Measurements from ENCODE around the gene GLCCI1.

- no peak for TF ChIP-seq NFYB (IDR thresholded peaks at IDR 0.05; ENCODE audit: insufficient read depth, low read depth, low read length)
- TF ChIP-seq CTCF (IDR thresholded peaks at IDR 0.05 in 2 of 3, conservative IDR thresholded peaks at IDR 0.05 in 1 of 3; ENCODE audit: control insufficient read depth in 2 of 3, extremely low read depth in 1 of 3, insufficient read depth in 1 of 3, low read depth in 3 of 3, low read length in 3 of 3), result no peak
- no peak for TF ChIP-seq POLR2AphosphoS2 (IDR thresholded peaks at IDR 0.05; ENCODE audit: low read depth, low read length)
- no peak for TF ChIP-seq PML (IDR thresholded peaks at IDR 0.05; ENCODE audit: low read length)
- TF ChIP-seq SREBF1 (IDR thresholded peaks at IDR 0.05; ENCODE audit: low read length), result no peak
- TF ChIP-seq POLR2A (IDR thresholded peaks at IDR 0.05; ENCODE audit: low read depth, low read length), result no peak
- no peak for TF ChIP-seq E4F1 (IDR thresholded peaks at IDR 0.05; ENCODE audit: borderline replicate concordance, partially characterized antibody)
- no peak for TF ChIP-seq KDM1A (IDR thresholded peaks at IDR 0.05; ENCODE audit: borderline replicate concordance)
- no peak for TF ChIP-seq RAD21 (IDR thresholded peaks at IDR 0.05; ENCODE audit: insufficient read depth, low read depth, low read length)
- no peak for TF ChIP-seq MAX (IDR thresholded peaks at IDR 0.05; ENCODE audit: low read depth, low read length)
These were observed 34.5 kb downstream of the GLCCI1 start for GRCh38 chr7:8003077-8003476.
